Suprapubic skin (tissue), 4 donors: ENCODE data around the gene EMC8.

Experiments
- CTCF ChIP-seq, 2 donors: fragments of 200-600 bp in 1 of 2; fragments of 450-650 bp in 1 of 2; sonication (generic) in 1 of 2; IDR thresholded peaks; one replicate each; pipeline ENCODE4 v1.5.1; 2016 to 2019; ENCODE audit warnings: antibody characterized with exemption in 2 of 2, mild to moderate bottlenecking in 1 of 2, moderate library complexity in 1 of 2
- EP300 ChIP-seq: sonication (generic); formaldehyde crosslinking; IDR thresholded peaks from one replicate; pipeline ENCODE4 v1.6.1; 2017; ENCODE audit warnings: antibody characterized with exemption
- POLR2A ChIP-seq, 2 donors: fragments of 450-650 bp; IDR thresholded peaks; one replicate each; pipeline ENCODE4 v1.6.1; 2017; ENCODE audit warnings: antibody characterized with exemption in 2 of 2, mild to moderate bottlenecking in 2 of 2, moderate library complexity in 2 of 2
- POLR2AphosphoS5 ChIP-seq, 3 donors: sonication (generic); formaldehyde crosslinking; IDR thresholded peaks; one replicate each; pipeline ENCODE4 v1.6.1; 2017; ENCODE audit warnings: antibody characterized with exemption in 3 of 3

DNA sequence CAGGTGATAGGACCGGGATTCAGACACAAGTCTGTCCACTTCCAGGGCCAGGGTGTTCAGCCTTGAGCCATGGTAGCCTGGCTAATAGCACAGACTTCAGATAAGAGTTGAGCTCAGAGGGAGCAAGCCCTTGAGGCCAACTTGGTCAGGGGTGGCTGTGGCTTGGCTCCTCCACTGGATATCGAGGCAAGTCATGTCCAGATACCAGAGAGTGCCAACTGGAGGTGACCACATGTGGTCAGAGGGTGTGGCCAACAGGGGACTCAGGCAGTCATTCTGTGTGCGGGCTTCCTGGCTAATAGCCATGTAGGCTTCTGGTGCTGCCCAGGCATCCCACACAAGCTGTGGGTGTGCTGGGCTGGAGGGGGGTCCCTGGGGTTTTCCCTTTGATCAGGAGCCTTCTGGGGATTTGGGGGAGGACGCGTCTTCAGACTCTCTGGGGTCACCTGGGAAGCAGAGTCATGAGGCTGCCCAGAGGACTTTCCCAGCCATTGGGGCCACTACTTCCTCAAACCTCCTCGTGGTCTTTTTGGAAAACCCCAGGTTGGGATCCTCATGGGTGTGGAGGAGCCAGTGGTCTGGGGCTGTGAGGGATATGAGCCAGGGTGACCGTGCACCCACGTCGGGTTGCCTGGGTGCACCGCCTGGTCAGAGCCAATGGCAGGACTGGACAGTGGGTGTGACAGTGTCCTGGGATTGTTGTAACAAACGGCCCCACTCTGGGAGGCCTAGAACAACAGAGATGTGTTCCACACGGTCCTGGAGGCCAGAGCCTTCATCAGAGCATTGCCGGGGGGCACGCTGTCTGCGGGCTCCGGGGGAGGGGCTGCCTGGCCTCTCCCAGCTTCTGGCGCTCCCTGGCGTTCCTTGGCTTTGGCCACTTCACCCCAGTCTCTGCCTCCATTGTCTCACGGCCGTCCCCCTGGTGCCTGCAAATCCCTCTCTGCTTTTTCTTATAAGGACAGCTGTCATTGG is 25.1 kb upstream of the EMC8 start:
- TF ChIP-seq CTCF (IDR thresholded peaks at IDR 0.05) = no peak
- TF ChIP-seq EP300 = no peak
- TF ChIP-seq POLR2AphosphoS5 (IDR thresholded peaks at IDR 0.05) = no peak
- no peak for TF ChIP-seq POLR2A (IDR thresholded peaks at IDR 0.05)
